ENCODE measurements around the gene NDUFAB1. TPM values are rescaled to one million over a fixed set of nuclear protein-coding genes. Genes with fewer than 3 reads are reported as not detected.

NDUFAB1 gene
- 122 and 131 TPM in 2 replicates for total RNA-seq (ENCODE audit: low replicate concordance)

DNA sequence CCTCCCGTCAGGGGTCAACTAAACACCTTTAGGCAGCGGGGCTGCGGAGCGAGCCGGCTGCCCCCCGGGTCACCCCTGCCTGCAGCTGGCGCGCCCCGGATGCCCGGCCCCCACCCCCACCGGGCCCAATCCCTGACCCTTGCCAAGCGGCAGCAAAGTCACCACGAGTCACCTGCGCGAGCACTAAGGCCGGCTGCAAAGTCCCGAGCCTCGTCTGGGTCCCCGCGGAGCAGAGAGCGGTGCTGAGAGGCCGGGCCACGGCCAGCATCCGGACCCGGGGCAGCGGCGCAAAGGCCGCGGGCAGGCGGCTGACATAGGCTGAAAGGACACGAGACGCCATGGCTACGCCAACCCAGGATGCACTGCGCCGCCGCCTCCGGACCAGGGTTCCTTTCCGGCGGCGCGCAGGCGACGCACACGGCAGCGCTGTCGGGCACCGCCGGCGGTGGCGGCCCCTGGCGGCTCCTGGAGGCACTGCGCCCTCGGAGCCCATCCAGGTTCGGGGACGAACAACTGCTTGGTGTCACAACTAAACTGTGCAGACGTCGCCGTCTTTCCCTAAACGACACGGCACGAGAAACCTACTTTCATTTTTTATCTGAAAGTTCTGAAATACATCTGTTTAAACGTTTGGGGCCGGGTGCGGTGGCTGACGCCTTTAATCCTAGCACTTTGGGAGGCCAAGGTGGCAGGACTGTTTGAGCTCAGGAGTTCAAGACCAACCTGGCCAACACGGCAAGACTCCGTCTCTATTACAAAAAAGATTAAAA, at the start of gene NDUFAB1:
Gene NDUFAB1 (minus strand): TSS at position 366 of the 770 bp plus-strand sequence. CDS start 26 bp downstream, at position 340.
- H3K79me2 ChIP-seq (ENCODE audit: low read depth), result peaks cover 50% of the 10 kb centered on the region
- peak within 1 kb of the TSS; percentile 90 for H3K4me3 Mint-ChIP-seq
- H3K36me3 Mint-ChIP-seq, result peaks cover 15% of the 10 kb centered on the region
- H3K36me3 ChIP-seq, result no peaks in the 10 kb centered on the region
- DNase-seq (ENCODE audit: low spot score), result peak; percentile 96
- H3K27ac Mint-ChIP-seq, result no peak within 1 kb of the TSS
- no peaks in the 10 kb centered on the region for H3K27me3 Mint-ChIP-seq (ENCODE audit: insufficient read depth, low read depth)
- peaks cover 43% of the 10 kb centered on the region for H4K20me1 ChIP-seq (ENCODE audit: low read depth)
- peak within 1 kb of the TSS; percentile 89 for H3K9ac ChIP-seq
- peaks cover 7% of the 10 kb centered on the region for H3K4me1 Mint-ChIP-seq
- peaks cover 28% of the 10 kb centered on the region for H3F3A ChIP-seq (ENCODE audit: low read depth)
- H3K9me3 ChIP-seq (ENCODE audit: low read depth), result no peaks in the 10 kb centered on the region
- H3K9me3 Mint-ChIP-seq, result no peaks in the 10 kb centered on the region
- TF ChIP-seq, protein P1, sequence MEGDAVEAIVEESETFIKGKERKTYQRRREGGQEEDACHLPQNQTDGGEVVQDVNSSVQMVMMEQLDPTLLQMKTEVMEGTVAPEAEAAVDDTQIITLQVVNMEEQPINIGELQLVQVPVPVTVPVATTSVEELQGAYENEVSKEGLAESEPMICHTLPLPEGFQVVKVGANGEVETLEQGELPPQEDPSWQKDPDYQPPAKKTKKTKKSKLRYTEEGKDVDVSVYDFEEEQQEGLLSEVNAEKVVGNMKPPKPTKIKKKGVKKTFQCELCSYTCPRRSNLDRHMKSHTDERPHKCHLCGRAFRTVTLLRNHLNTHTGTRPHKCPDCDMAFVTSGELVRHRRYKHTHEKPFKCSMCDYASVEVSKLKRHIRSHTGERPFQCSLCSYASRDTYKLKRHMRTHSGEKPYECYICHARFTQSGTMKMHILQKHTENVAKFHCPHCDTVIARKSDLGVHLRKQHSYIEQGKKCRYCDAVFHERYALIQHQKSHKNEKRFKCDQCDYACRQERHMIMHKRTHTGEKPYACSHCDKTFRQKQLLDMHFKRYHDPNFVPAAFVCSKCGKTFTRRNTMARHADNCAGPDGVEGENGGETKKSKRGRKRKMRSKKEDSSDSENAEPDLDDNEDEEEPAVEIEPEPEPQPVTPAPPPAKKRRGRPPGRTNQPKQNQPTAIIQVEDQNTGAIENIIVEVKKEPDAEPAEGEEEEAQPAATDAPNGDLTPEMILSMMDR (IDR thresholded peaks at IDR 0.05), result peak; percentile 93
- no peak for TF ChIP-seq EZH2phosphoT487 (IDR thresholded peaks at IDR 0.05)
- peak within 1 kb of the TSS; percentile 86 for H2AFZ ChIP-seq (replicated peaks)
- peak within 1 kb of the TSS; percentile 96 for H3K4me3 ChIP-seq
- H3K4me2 ChIP-seq, result peak within 1 kb of the TSS; percentile 98
- peaks cover 23% of the 10 kb centered on the region for H3K4me1 ChIP-seq
- H3K27ac ChIP-seq, result no peak within 1 kb of the TSS
- no peaks in the 10 kb centered on the region for H3K27me3 ChIP-seq

DNA sequence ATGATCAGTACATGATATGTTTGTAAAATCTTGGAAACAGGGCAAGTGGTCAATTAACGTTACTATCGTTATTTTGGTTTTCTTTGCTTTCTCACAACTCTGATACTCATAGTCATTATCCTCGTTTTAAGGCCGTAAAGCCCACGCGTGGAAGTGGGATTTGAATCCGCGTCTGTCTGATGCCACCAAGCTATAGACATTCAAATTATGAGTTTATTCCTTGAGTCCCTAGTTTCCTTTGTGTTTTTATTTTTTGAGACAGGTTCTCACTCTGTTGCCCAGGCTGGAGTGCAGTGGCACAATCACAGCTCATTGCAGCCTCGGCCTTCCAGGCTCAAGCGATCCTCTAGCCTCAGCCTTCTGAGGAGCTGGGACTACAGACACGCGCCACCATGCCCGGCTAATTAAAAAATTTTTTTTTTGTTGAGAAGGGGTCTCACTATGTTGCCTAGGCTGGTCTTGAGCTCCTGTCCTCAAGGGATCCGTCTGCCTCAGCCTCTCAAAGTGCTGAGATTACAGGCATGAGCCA, 46.2 kb upstream of the NDUFAB1 start:
- Histone ChIP-seq H2AFZ (replicated peaks) (no peak overlapping the region), H4K20me1 (ENCODE audit: low read depth) (no peaks in the 10 kb centered on the region), H3F3A (ENCODE audit: low read depth) (peaks cover 5% of the 10 kb centered on the region), H3K9me3 (ENCODE audit: low read depth) (no peaks in the 10 kb centered on the region), H3K9ac (peak overlapping the region; percentile 65), H3K4me3 (peak overlapping the region; percentile 69), H3K27ac (no peak overlapping the region), H3K36me3 (no peaks in the 10 kb centered on the region), H3K27me3 (no peaks in the 10 kb centered on the region), H3K4me2 (peak overlapping the region; percentile 77), H3K79me2 (ENCODE audit: low read depth) (peaks cover 64% of the 10 kb centered on the region), H3K4me1 (no peaks in the 10 kb centered on the region)
- no peak for DNase-seq (ENCODE audit: low spot score)
- TF ChIP-seq, protein P1 (IDR thresholded peaks at IDR 0.05), result no peak
- TF ChIP-seq EZH2 (IDR thresholded peaks at IDR 0.05), result no peak
- TF ChIP-seq EZH2phosphoT487 (IDR thresholded peaks at IDR 0.05), result no peak
- peaks cover 15% of the 10 kb centered on the region for H3K4me1 Mint-ChIP-seq
- H3K36me3 Mint-ChIP-seq, result peaks cover 20% of the 10 kb centered on the region
- no peaks in the 10 kb centered on the region for H3K9me3 Mint-ChIP-seq
- H3K27me3 Mint-ChIP-seq (ENCODE audit: insufficient read depth, low read depth), result peaks cover 4% of the 10 kb centered on the region
- peak overlapping the region; percentile 63 for H3K27ac Mint-ChIP-seq
- peak overlapping the region; percentile 99 for H3K4me3 Mint-ChIP-seq

DNA sequence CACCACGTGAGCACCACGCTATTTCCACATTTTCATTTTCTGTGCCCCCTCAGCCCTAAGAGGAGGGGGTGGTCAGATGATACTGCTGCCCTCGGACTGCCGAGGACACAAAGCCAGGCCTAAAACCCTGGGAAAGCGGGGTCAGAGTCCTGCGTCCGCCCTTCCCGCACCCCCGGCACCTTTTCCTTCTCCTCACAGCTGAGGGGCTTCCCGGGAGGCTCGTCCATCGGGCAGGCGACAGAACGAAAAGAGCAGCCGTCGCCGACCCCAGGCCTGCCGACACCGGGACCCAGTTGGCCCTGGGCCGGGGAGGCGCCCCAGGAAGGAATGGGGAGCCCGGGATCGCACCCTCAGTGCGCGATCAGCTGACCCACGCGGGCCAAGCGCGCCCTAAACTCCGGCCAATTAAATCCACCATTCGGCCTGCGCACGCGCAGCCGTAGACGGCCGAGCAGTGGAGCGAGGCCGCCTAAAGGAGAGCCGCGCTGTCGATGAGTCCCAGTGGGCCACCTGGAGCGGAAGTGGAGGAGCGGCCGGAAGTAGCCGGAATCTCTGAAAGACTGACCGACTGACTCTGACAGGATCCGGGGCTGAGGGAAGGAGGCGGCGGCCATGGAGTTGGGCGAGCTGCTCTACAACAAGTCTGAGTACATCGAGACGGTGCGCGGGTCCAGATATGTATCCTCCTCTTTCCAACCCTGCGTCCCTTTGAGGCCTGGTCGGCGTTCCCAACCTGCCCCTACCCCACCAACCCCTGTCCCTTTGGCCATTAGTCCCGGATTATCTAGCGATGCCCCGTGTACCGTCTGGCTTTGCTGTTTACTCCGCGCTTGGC, 45.0 kb upstream of the NDUFAB1 start, which contains the start of the genes DCTN5 and PALB2:
Gene DCTN5 (plus strand): TSS at position 536 of the 835 bp plus-strand sequence. CDS start 77 bp downstream, at position 613.
Gene PALB2 (minus strand): TSS at position 380 of the 835 bp plus-strand sequence. CDS start 153 bp downstream, at position 227.
- Histone ChIP-seq H3K27ac (no peak within 1 kb of the TSS), H3K27me3 (no peaks in the 10 kb centered on the region), H3K4me1 (no peaks in the 10 kb centered on the region), H3K4me2 (peak within 1 kb of the TSS; percentile 77), H3K9me3 (ENCODE audit: low read depth) (no peaks in the 10 kb centered on the region), H3K4me3 (peak within 1 kb of the TSS; percentile 69), H4K20me1 (ENCODE audit: low read depth) (no peaks in the 10 kb centered on the region), H3K9ac (peak within 1 kb of the TSS; percentile 65), H3K79me2 (ENCODE audit: low read depth) (peaks cover 52% of the 10 kb centered on the region), H2AFZ (replicated peaks) (peak within 1 kb of the TSS; percentile 51), H3K36me3 (no peaks in the 10 kb centered on the region), H3F3A (ENCODE audit: low read depth) (peaks cover 5% of the 10 kb centered on the region)
- Mint-ChIP-seq H3K27ac (peak within 1 kb of the TSS; percentile 93), H3K4me1 (peaks cover 15% of the 10 kb centered on the region), H3K9me3 (no peaks in the 10 kb centered on the region), H3K27me3 (ENCODE audit: insufficient read depth, low read depth) (peaks cover 4% of the 10 kb centered on the region), H3K36me3 (peaks cover 14% of the 10 kb centered on the region), H3K4me3 (peak within 1 kb of the TSS; percentile 99)
- DNase-seq (ENCODE audit: low spot score), result peak; percentile 92
- TF ChIP-seq, protein P1 (IDR thresholded peaks at IDR 0.05), result no peak
- TF ChIP-seq EZH2 (IDR thresholded peaks at IDR 0.05), result no peak
- no peak for TF ChIP-seq EZH2phosphoT487 (IDR thresholded peaks at IDR 0.05)

Measured in neural progenitor cell (in vitro differentiated cells).